ENCODE results near the gene KRT1. TPM values are rescaled to one million over a fixed set of nuclear protein-coding genes. Genes with fewer than 3 reads are reported as not detected.

The KRT1 gene
- total RNA-seq, 1 donor from 2014 or later, result not detected

DNA sequence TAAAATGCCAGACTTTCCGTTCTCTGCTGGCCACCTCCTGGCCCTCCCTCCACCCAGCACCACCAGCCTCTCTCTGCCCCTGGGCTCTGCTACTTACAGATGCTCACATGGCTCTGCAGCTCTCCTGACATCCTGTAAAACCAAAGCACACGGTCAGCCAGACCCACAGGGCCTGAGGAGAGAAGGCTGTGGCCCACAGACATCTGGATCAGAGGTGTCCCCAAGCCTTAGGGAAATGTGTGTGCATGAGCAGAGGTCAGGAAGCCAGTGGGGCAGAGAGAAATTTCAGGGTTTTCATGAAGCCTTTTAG lies 11.6 kb upstream of the KRT1 start:
- H3K27me3 Mint-ChIP-seq (ENCODE audit: unreplicated experiment), result peaks cover 17% of the 10 kb centered on the region
- H3K36me3 Mint-ChIP-seq (ENCODE audit: low read depth, unreplicated experiment), result no peaks in the 10 kb centered on the region
- no peak for DNase-seq (ENCODE audit: low spot score)
- no peak overlapping the region for H3K4me3 Mint-ChIP-seq (ENCODE audit: unreplicated experiment)
- TF ChIP-seq, protein P1, sequence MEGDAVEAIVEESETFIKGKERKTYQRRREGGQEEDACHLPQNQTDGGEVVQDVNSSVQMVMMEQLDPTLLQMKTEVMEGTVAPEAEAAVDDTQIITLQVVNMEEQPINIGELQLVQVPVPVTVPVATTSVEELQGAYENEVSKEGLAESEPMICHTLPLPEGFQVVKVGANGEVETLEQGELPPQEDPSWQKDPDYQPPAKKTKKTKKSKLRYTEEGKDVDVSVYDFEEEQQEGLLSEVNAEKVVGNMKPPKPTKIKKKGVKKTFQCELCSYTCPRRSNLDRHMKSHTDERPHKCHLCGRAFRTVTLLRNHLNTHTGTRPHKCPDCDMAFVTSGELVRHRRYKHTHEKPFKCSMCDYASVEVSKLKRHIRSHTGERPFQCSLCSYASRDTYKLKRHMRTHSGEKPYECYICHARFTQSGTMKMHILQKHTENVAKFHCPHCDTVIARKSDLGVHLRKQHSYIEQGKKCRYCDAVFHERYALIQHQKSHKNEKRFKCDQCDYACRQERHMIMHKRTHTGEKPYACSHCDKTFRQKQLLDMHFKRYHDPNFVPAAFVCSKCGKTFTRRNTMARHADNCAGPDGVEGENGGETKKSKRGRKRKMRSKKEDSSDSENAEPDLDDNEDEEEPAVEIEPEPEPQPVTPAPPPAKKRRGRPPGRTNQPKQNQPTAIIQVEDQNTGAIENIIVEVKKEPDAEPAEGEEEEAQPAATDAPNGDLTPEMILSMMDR (IDR thresholded peaks at IDR 0.05; ENCODE audit: unreplicated experiment), result no peak
- H3K4me1 Mint-ChIP-seq (ENCODE audit: unreplicated experiment), result peaks cover 7% of the 10 kb centered on the region
- no peak overlapping the region for H3K27ac Mint-ChIP-seq (ENCODE audit: unreplicated experiment)
- H3K9me3 Mint-ChIP-seq (ENCODE audit: unreplicated experiment), result no peaks in the 10 kb centered on the region

DNA sequence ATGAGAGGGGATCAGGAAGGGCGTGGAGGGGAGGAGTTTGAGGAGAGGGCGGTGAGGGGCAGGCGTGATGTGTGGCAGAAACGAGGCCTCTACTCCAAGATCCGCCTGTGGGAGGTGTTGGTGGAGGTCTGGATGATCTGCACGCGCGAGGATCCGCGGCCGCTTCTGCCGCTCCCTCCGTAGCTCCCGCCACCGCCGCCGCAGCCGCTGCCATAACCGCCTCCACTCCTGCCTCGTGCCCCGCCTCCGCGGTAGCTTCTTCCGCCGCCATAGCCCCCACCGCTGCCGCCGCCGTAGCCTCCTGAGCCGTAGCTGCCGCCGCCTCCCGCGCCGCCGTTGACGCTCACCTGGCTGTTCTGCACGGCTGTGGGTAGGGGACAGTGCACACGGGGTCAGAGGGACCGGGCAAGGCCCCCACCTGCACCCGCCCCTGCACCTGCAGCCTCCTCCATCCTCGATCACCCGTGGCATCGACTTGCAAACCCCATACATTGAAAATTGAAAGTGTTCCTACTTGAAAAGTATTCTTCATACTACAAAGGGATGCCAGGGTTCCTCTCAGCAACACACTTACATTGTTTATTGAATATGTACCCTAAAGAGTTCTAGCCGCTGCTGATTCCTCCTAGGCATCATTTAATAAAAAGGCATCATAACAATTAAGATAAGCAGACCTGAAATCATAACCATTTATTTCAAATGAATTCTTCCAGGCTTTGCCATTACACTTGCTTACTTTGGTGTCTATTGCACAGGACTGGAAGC lies 11.1 kb upstream of the KRT1 start:
- Mint-ChIP-seq H3K9me3 (ENCODE audit: unreplicated experiment) (no peaks in the 10 kb centered on the region), H3K27ac (ENCODE audit: unreplicated experiment) (no peak overlapping the region), H3K36me3 (ENCODE audit: low read depth, unreplicated experiment) (no peaks in the 10 kb centered on the region), H3K27me3 (ENCODE audit: unreplicated experiment) (peaks cover 20% of the 10 kb centered on the region), H3K4me3 (ENCODE audit: unreplicated experiment) (no peak overlapping the region), H3K4me1 (ENCODE audit: unreplicated experiment) (peaks cover 7% of the 10 kb centered on the region)
- DNase-seq (ENCODE audit: low spot score), result peak; percentile 21
- TF ChIP-seq, protein P1 (IDR thresholded peaks at IDR 0.05; ENCODE audit: unreplicated experiment), result no peak

DNA sequence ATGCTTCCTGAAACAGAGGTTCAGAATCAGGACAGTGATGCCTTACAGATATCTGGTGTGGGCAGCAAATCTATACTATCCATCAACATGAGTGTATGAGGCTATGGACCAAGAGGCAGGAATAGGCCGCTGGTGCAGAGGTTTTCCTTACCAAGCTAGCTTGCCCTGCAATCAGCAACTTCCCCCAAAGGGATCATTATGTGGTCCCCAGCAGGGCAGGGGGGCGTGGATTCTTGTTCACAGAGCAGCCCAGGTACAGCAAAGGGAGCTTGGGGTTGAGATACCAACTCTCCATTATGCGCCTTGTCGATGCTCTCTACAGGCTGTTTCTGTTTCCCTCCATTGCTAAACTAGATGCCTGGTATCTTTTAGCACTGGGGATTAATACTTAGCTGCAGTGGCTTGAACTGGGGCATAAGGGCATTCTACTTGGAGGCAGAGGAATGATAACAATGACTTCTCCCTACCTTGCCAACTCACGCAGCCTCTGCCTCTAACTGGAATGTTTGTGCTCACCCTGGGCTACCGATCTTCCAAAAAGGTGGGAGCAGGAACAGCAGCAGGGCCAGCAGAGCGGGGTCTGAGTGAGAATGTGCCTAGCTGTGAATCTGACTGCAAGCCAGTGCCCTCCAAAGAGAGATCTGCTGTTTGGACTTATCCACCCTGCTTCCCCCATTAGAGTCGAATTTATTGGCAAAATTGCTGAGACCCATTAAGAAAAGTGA lies 10.3 kb upstream of the KRT1 start:
- no peaks in the 10 kb centered on the region for H3K9me3 Mint-ChIP-seq (ENCODE audit: unreplicated experiment)
- H3K4me3 Mint-ChIP-seq (ENCODE audit: unreplicated experiment), result no peak overlapping the region
- H3K27me3 Mint-ChIP-seq (ENCODE audit: unreplicated experiment), result peaks cover 20% of the 10 kb centered on the region
- no peaks in the 10 kb centered on the region for H3K36me3 Mint-ChIP-seq (ENCODE audit: low read depth, unreplicated experiment)
- DNase-seq (ENCODE audit: low spot score), result no peak
- H3K4me1 Mint-ChIP-seq (ENCODE audit: unreplicated experiment), result peaks cover 7% of the 10 kb centered on the region
- no peak overlapping the region for H3K27ac Mint-ChIP-seq (ENCODE audit: unreplicated experiment)
- TF ChIP-seq, protein P1 (IDR thresholded peaks at IDR 0.05; ENCODE audit: unreplicated experiment), result no peak

DNA sequence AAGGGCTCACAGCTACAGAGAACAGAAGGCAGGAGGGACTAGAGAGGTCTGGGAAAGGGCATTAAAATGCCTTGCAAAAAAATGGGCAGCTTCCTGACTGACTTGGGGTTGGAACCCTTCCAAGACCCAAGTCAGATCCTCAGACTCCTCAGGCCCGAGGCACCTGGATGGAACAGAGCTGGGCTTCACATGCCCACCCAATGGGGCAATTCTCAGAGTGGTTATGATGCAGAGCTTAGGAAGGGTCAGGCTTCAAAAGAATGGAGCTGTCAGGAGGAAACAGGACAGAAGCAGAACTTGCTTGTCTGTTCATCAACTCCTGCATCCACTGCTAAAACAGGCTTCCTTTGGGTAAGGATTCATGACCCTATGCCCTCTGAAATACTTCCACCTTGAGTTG lies 9.7 kb upstream of the KRT1 start:
- Mint-ChIP-seq H3K36me3 (ENCODE audit: low read depth, unreplicated experiment) (no peaks in the 10 kb centered on the region), H3K27me3 (ENCODE audit: unreplicated experiment) (peaks cover 20% of the 10 kb centered on the region), H3K9me3 (ENCODE audit: unreplicated experiment) (no peaks in the 10 kb centered on the region), H3K27ac (ENCODE audit: unreplicated experiment) (no peak overlapping the region), H3K4me3 (ENCODE audit: unreplicated experiment) (no peak overlapping the region), H3K4me1 (ENCODE audit: unreplicated experiment) (peaks cover 7% of the 10 kb centered on the region)
- no peak for DNase-seq (ENCODE audit: low spot score)
- TF ChIP-seq, protein P1 (IDR thresholded peaks at IDR 0.05; ENCODE audit: unreplicated experiment), result no peak

DNA sequence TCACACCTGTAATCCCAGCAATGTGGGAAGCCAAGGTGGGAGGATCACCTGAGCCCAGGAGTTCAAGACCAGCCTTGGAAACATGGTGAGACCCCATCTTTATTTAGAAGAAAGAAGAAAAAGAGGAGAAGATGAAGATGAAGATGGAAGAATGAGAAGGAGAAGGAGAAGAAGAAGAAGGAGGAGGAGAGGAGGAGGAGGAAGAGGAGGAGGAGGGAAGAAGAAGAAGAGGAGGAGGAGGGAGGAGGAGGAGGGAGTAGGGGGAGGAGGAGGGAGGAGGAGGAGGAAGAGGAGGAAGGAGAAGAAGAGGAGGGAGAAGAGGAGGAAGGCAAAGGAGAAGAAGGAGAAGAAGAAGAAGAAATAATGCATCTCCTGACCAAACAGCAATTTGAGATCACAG lies 9.0 kb upstream of the KRT1 start:
- DNase-seq (ENCODE audit: low spot score), result no peak
- no peak overlapping the region for H3K27ac Mint-ChIP-seq (ENCODE audit: unreplicated experiment)
- no peaks in the 10 kb centered on the region for H3K36me3 Mint-ChIP-seq (ENCODE audit: low read depth, unreplicated experiment)
- H3K4me1 Mint-ChIP-seq (ENCODE audit: unreplicated experiment), result peaks cover 7% of the 10 kb centered on the region
- peaks cover 23% of the 10 kb centered on the region for H3K27me3 Mint-ChIP-seq (ENCODE audit: unreplicated experiment)
- TF ChIP-seq, protein P1 (IDR thresholded peaks at IDR 0.05; ENCODE audit: unreplicated experiment), result no peak
- no peaks in the 10 kb centered on the region for H3K9me3 Mint-ChIP-seq (ENCODE audit: unreplicated experiment)
- no peak overlapping the region for H3K4me3 Mint-ChIP-seq (ENCODE audit: unreplicated experiment)

Measured in endothelial cell (in vitro differentiated cells).